Left colon (tissue), 2 donors: ENCODE data around the gene ZNF345. TPM values are rescaled to one million over a fixed set of nuclear protein-coding genes. Genes with fewer than 3 reads are reported as not detected.
A peak's percentile ranks its signal among the peaks of the same experiment; 100 is the strongest.

Experiments
- ATAC-seq: fragments of 200-7000 bp; cut with Tn5 transposase; one replicate; pipeline ENCODE4 v1.9.1; 2020; ENCODE audit warnings: mild to moderate bottlenecking, moderate library complexity
- DNase-seq, 2 donors: peaks; one replicate each; pipeline ENCODE4 v3.0.0-alpha.2; 2020
- intact Hi-C, 2 donors: fragments of 100-400 bp; cut with DNase I in 1 of 2; cut with micrococcal nuclease in 1 of 2; formaldehyde crosslinking; loops; one replicate each; pipeline versions ENCODE4 v1.11.2 to v1.14.0; 2022; cut with DNase I, micrococcal nuclease
- long read RNA-seq: library from polyadenylated mRNA; unstranded; transcript quantifications from one replicate; pipeline ENCODE4 v2.0.0, GENCODE V29; 2021
- total RNA-seq, 2 donors: library from RNA; stranded (reverse); fragmentation: NEBNext Ultra II Directional; extraction: Animal tissue kit (Norgen Biotek cat#: 25700); gene quantifications; one replicate each; pipeline ENCODE4 v1.2.1, GENCODE V29; 2021
- donor health status: DM: no; HTN: no; CAD: no.
- donor health status: DM: yes; HTN: yes; CAD: no.

Gene ZNF345
- total RNA-seq: 1 to 10 TPM; 2.8 to 3.6 TPM
- long read RNA-seq, partial matches to known transcripts: 0 of 2 reads
- long read RNA-seq, other reads (novel, unspliced or antisense): 1 of 2 reads

DNA sequence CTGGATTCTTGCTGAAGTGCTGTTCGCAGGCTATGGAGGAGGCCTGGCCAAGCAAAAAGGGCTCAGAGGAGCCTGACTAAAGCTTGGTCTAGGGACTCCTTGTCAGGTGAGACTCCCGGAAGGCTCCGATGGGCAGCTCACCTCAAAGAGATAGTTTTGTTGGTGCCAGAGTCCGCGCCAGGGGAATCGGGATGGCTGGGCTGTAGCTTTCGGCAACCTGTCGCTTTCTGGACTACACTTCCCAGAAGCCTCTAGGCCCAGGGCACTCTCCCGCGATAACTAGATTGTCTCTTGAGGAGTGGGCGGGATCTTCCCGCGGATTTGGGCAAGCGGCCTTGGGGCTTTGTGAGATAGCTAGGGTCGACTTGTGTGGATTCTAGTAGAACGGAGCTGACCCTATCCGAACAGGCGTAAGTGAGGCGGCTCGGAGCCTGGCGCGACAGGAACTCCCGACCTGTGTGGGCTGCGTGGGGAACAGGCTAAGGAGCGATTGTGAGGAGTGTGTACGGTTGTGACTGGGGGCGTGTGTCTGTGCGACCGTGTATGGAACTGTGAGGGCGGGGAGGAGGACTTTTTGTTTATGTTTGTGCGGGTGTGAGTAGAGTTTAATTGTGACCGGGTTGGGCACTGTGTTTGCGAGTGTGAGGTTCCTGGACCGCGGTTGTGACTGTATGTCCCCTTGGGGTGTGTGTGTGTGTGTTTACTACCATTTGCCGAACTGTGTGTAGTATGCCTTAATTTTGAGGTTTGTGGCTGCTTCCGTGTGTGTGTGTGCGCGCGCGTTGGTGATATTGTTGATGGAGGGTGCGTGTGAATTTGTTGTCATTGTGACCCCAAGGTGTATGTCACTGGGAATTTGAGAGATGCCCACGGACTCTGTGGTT is at the start of gene ZNF345:
Gene ZNF345 (plus strand): TSS at position 318 of the 884 bp plus-strand sequence. CDS start 25,955 bp downstream, outside the sequence.
- ATAC-seq (peak; percentile 95), DNase-seq (peak; percentile 89 to 92)
- intact Hi-C loops: no loop called here

GRCh38 chr19:36805364-36805763 is 45.3 kb upstream of the ZNF345 start:
- ATAC-seq (no peak), DNase-seq (no peak)
- intact Hi-C loops: no loop called here

DNA sequence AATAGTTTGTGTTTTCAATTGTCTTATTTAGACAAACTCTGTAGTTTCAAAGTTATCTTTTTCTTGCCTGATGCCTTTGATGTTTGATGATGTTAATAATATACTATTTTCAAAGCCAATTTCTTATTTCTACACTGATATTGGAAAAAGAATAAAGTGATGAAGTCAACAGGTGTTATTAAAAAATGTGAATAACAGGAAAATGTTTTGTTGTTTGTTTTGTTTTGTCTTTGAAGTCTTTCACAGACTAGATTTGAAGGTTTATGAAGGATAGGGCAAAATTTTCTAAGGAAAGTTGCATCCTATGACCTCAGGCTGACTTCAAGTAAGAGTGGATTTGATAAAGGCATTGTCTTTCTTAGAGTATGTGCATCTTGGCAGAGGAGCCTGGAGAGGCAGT is 43.6 kb upstream of the ZNF345 start:
- intact Hi-C loops: no loop called here
- ATAC-seq (no peak), DNase-seq (no peak)

GRCh38 chr19:36819130-36819630 is 31.5 kb upstream of the ZNF345 start:
- intact Hi-C loops: no loop called here

DNA sequence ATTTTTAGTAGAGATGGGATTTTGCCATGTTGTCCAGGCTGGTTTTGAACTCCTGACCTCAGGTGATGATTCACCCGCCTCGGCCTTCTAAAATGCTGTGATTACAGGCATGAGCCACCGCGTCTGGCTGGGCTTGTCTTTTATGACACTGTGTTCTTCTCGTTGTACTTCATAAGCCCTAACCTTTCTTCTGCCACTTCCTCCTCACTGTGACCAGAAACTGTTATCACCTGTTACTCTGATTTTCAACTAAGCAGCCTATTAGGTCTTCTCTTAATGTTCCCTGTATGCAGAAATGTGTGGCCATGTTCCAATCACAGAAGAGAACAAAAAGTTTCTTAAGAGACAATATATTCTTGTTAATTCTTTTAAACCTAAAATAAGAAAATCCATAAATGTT is 28.9 kb upstream of the ZNF345 start:
- intact Hi-C loops: no loop called here
- ATAC-seq: no peak

More at GRCh38 chr19:36819130-36819630, 31.5 kb upstream of the ZNF345 start:
- DNase-seq (no peak), ATAC-seq (no peak)

GRCh38 chr19:36833430-36833829 is 17.2 kb upstream of the ZNF345 start:
- ATAC-seq: no peak
- intact Hi-C loops: no loop called here
- no peak for DNase-seq

More for the DNA sequence above, 28.9 kb upstream of the ZNF345 start:
- DNase-seq: no peak

DNA sequence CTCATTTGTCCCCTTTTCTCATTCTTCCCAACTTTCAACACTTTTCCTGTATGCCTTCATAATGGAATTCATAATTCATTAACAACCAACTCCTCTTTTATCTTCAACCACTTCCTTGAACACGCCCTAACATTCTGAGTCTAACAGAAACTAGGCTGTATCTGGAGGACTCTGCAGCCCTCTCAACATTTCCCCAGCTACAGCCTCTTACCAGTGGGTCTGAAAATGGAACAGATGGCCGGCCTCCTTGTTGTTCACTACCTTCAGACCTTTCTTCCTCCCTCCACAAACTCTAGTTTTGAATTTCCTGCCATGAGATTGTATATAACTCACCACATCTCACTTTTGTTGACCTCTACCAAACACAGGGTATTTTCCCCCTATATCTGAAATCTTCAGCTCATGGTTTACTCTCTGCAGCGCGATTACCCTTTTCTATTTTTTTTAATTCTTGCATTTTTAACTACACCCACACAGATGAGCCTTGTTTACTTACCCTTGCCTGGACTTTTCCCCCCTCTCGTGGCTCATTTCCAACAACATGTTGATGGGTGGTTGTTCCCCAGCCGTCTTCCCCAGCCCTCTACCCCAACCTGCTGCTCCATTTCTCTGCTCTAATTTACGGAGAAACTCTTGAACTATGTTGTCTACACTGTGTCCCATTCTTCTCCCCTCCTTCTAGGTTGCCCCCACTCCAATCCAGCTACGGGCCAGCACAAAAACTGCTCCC is 13.3 kb upstream of the ZNF345 start:
- peak; percentile 1 for ATAC-seq
- peak in 1 of 2 donors; percentile 8 for DNase-seq
- intact Hi-C loops: no loop called here

DNA sequence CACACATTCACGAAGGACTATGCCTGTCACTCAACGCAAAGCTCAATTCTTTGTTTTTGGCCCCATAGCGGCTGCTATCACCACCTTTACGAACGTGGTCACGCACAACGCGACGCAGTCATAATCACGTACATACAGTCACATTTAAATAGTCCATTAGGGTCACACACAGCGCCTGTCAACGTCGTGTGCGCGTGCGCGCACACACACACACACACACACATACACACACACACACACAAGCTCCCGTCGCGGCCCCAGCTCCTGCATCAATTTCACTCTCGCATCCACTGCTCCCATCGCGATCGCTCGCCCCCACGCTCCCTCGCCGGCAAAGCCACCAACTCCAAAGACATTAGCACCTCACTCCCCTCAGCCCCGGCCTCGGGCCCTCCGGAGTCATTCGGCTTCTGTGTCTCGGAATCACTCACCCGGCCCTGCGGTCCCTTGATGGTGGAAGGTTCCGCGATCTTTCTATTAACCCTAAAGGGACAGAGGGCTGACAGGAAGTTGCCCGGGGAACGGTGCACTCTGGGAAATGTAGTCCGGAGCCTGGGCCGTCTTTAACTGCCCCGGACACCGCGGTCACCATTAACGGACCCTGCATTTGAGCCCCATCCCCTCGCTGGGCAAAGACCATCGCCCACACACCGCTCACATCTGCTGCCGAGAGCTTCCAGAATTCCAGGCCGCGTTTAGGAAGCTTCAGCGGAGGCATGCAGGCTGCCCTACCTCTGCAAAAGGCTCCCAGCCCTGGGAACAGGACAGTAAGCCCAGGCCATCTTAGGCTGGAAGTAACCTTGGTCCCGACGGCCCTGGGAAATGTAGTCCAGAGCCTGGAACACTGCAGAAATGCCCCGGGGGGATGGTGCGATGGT is 12.5 kb upstream of the ZNF345 start, which contains the start of gene ZNF790:
Gene ZNF790 (minus strand): TSS at position 482 of the 878 bp plus-strand sequence. CDS start 12,768 bp downstream, outside the sequence.
- intact Hi-C loops: no loop called here
- ATAC-seq (peak; percentile 99), DNase-seq (peak; percentile 88 to 90)

GRCh38 chr19:36838784-36839324 is 11.8 kb upstream of the ZNF345 start:
- ATAC-seq (no peak), DNase-seq (no peak)
- intact Hi-C loops: no loop called here

DNA sequence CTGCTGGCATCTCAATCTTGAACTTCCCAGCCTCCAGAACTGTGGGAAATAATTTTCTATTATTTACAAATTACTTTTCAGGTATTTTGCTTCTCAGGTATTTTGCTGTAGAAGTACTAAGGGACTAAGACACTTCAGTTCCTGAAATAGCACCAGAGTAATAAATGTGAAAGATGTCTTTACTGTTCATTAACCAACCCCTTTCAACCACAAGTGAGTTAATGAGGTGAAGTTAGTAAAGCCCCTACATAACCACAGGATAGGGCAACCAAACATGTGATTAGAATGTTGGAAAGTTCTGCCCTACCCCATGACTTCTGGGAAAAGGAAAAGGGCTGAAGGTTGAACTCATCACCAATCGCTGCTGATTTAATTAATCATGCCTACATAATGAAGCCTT is 2.7 kb upstream of the ZNF345 start:
- no peak for DNase-seq
- no peak for ATAC-seq
- intact Hi-C loops: no loop called here

DNA sequence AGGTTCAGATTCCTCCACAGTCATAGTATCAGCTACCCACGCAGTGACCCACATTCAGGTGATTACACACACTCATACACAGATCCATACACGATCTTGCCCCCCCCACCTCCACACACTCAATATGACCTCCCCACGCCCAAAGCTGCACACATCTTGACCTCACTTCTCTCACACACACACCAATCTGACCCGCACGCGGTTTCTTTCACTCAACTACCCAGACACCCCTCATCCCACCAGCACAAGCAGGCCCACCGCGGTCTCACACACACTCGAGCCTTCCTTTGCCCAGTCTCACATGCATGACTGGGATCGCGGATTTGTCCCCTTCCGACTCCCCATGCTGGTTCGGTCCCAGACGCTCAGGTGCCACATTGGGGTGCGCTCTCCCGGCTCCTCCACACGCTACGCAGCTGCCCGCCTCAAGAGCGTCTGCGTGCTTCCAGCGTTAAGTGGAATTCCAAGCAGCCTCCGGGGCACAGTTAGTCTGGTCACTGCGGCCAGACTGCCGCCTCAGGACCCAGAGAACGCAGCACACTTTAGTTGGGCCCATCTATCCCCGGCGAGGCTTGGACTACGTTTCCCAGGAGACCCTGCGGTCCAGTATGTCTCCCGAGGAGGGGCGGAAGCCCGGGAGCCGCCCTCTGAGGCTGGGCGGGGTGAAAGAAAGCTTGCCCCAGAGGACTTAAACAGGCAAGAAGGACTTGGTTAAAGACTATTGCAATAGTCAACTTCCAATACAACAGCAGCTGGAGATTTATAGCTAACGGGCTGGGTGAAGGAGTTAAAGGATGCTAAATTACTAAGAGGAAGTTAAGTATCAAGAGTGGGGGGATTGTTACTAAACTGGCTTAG is 746 bp upstream of the ZNF345 start:
- intact Hi-C loops: no loop called here
- peak; percentile 92 to 93 for DNase-seq
- ATAC-seq: peak; percentile 95

- intact Hi-C loops: no loop called here
- ATAC-seq (no peak), DNase-seq (no peak)
These were observed 1.2 kb downstream of the ZNF345 start for GRCh38 chr19:36851898-36852297.

- no peak for ATAC-seq
- DNase-seq: no peak
- intact Hi-C loops: no loop called here
These were observed 26.6 kb downstream of the ZNF345 start for GRCh38 chr19:36876993-36877938.

- intact Hi-C loops: no loop called here
- DNase-seq (no peak), ATAC-seq (no peak)
These were observed 41.2 kb downstream of the ZNF345 start for GRCh38 chr19:36891768-36892357.

GRCh38 chr19:36894849-36895383 is 44.2 kb downstream of the ZNF345 start:
- DNase-seq: no peak
- intact Hi-C loops: no loop called here
- no peak for ATAC-seq

- intact Hi-C loops: no loop called here
- no peak for DNase-seq
- ATAC-seq: no peak
These were observed 47.7 kb downstream of the ZNF345 start for GRCh38 chr19:36898422-36898821.
